ENCODE measurements around the gene FADS6. TPM values are rescaled to one million over a fixed set of nuclear protein-coding genes. Genes with fewer than 3 reads are reported as not detected.

Gene FADS6
- total RNA-seq, 1 donor from 2014 or later: 0.85 TPM

DNA sequence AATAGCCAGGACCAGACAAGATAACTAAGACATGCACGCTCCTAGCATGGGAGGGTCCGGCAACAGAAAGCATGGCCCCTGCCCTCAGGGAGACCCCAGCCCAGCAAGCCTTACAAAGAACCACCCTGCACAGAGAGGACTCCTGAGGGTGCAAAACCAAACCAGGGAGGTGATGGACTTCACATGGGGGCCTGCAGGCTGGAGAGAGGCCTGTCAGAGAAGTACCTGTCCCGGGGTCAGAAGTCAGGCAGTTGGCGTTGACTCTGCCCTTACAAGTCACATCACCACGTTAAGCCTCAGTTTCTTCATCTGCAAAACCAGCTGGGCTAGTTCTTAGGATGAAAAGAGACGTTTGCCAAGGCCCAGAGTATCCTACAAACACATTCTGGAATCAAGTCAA lies 35.4 kb upstream of the FADS6 start:
- no peaks in the 10 kb centered on the region for H3K9me3 Mint-ChIP-seq
- no peak for DNase-seq (ENCODE audit: low spot score in 2 of 2, unreplicated experiment in 2 of 2)
- no peak overlapping the region for H3K4me3 Mint-ChIP-seq
- peaks cover 6% of the 10 kb centered on the region for H3K4me1 Mint-ChIP-seq
- TF ChIP-seq, protein P1, sequence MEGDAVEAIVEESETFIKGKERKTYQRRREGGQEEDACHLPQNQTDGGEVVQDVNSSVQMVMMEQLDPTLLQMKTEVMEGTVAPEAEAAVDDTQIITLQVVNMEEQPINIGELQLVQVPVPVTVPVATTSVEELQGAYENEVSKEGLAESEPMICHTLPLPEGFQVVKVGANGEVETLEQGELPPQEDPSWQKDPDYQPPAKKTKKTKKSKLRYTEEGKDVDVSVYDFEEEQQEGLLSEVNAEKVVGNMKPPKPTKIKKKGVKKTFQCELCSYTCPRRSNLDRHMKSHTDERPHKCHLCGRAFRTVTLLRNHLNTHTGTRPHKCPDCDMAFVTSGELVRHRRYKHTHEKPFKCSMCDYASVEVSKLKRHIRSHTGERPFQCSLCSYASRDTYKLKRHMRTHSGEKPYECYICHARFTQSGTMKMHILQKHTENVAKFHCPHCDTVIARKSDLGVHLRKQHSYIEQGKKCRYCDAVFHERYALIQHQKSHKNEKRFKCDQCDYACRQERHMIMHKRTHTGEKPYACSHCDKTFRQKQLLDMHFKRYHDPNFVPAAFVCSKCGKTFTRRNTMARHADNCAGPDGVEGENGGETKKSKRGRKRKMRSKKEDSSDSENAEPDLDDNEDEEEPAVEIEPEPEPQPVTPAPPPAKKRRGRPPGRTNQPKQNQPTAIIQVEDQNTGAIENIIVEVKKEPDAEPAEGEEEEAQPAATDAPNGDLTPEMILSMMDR (IDR thresholded peaks at IDR 0.05; ENCODE audit: unreplicated experiment): no peak
- no peaks in the 10 kb centered on the region for H3K36me3 Mint-ChIP-seq
- no peak overlapping the region for H3K27ac Mint-ChIP-seq
- peaks cover 96% of the 10 kb centered on the region for H3K27me3 Mint-ChIP-seq (ENCODE audit: low read depth)

DNA sequence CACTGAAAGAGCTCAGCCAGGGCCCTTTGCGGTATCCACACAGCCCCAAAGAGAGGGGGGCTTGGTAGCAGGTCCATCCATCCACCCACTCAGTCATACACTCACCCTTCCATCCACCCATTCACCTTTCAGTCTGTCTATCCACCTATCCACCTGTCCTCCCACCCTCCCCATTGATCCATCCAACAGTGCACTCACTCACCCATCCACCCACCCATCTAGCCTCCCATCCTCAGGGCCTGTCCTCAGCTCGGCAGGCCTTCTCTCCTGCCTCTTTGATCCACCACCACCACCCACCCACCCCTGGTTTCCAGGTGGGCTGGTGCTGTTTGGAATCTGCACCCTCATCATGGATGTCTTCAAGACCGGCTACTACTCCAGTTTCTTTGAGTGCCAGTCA lies 31.8 kb upstream of the FADS6 start:
- H3K27ac Mint-ChIP-seq: no peak overlapping the region
- TF ChIP-seq, protein P1 (IDR thresholded peaks at IDR 0.05; ENCODE audit: unreplicated experiment): no peak
- no peaks in the 10 kb centered on the region for H3K9me3 Mint-ChIP-seq
- no peak for DNase-seq (ENCODE audit: low spot score in 2 of 2, unreplicated experiment in 2 of 2)
- H3K4me3 Mint-ChIP-seq: no peak overlapping the region
- no peaks in the 10 kb centered on the region for H3K36me3 Mint-ChIP-seq
- peaks cover 74% of the 10 kb centered on the region for H3K27me3 Mint-ChIP-seq (ENCODE audit: low read depth)
- H3K4me1 Mint-ChIP-seq: peaks cover 27% of the 10 kb centered on the region

DNA sequence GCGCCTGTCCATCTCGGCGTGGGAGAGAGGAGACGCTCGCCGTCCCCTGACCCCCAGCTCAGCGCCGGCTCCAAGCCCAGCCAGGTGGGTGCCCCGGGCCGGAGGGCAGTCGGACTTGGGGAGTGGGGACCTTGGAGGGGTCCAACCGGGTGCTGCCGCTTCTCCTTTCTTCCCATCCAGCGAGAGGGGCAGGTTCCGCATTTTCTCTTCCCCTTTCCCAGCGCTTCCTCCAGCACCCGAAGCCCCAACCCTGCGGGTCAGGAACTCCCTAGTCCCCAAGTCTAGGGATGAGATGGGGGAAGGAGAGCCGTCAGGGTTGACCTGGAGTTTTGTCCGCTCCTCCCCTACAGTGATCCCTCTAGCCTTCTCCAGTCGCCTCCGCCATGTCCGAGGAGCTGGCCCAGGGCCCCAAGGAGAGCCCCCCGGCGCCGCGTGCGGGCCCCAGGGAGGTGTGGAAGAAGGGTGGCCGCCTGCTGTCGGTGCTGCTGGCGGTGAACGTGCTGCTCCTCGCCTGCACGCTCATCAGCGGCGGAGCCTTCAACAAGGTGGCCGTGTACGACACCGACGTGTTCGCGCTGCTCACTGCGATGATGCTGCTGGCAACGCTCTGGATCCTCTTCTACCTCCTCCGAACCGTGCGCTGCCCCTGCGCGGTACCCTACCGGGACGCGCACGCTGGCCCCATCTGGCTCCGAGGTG lies 31.0 kb upstream of the FADS6 start, which contains the start of gene OTOP2:
OTOP2 (plus strand) TSS at position 24 of the 699 bp plus-strand sequence; CDS start at position 384, 360 bp downstream.
- no peak for DNase-seq (ENCODE audit: low spot score in 2 of 2, unreplicated experiment in 2 of 2)
- no peaks in the 10 kb centered on the region for H3K36me3 Mint-ChIP-seq
- H3K4me3 Mint-ChIP-seq: peak within 1 kb of the TSS; percentile 67
- H3K4me1 Mint-ChIP-seq: peaks cover 27% of the 10 kb centered on the region
- H3K27me3 Mint-ChIP-seq (ENCODE audit: low read depth): peaks cover 68% of the 10 kb centered on the region
- TF ChIP-seq, protein P1 (IDR thresholded peaks at IDR 0.05; ENCODE audit: unreplicated experiment): no peak
- H3K9me3 Mint-ChIP-seq: no peaks in the 10 kb centered on the region
- H3K27ac Mint-ChIP-seq: no peak within 1 kb of the TSS

DNA sequence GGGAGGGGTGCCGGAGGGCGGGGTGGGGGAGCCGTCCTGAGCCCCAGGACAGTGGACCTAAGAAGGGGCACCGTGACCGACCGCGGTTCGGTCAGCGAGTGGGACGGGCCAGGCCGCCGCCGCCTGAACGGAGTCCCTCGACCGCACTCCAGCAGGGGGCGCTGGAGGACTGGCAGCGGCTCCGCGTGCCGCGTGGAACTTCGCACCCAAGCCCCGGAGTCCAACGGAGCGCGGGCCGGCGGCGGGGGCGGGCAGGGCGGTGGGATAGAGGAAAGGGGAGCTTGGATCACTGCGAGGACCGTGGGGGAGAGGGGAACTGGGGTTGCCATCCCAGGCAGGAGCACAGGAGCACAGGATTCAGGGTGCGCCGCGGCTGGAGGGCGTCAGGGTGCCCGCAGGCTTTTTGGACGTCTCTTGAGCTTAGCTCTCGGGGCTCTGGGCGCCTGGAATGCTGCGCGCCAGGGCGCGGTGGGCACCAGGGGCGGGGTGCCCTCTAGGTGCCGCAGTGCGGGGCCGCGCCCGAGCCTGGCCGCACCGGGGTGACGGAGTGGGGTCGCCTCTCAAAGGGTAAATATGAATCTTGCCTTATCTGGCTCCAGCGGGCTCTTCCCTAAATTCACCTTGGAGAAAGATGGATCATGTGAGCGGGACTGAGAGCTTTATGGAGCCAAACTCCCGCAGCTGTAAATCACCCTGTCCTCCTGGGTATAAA lies 30.3 kb upstream of the FADS6 start:
- peaks cover 62% of the 10 kb centered on the region for H3K27me3 Mint-ChIP-seq (ENCODE audit: low read depth)
- DNase-seq (ENCODE audit: low spot score in 2 of 2, unreplicated experiment in 2 of 2): peak; percentile 66 to 80
- peaks cover 27% of the 10 kb centered on the region for H3K4me1 Mint-ChIP-seq

DNA sequence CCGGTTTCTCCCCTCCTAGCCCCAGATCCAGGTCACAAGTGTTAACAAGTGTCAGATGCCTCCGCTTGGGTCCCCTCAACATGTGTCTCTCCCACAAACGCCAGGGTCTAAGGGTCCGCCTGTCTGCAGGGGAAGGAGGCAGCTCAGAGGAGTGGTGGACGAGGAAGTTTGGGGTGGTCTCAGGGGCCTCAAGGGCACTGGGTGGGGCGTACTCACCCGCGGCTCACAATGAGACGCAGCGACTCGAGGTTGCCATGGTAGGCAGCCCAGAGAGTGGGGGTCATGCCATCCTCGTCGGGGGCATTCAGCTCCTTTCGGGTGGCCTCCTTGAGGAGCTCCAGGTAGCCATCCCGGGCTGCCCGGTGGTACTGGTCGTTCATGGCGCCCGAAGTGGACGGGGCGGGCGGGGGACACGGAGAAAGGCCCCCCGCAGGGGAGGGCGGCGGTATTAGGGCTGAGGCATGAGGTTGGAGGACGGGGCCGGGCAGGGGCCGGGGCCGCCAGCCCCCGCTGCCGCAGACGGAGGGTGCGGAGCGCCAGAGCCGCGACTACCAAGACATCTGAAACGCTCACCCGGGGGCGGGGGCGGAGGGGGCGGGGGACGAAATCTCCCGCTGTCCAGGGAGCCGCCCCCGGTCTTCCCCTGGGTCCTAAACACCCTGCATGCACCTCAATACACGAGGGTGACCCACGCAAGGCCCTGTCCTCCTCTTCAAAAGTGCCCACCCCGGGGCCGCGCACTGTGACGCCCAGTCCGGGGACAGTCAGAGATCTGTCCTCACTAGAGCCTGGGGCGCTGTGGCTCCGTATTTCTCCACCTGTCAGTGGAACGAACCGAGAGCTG lies 29.5 kb upstream of the FADS6 start, which contains the start of gene USH1G:
USH1G (minus strand) TSS at position 562 of the 844 bp plus-strand sequence; CDS start at position 380, 182 bp downstream.
- DNase-seq (ENCODE audit: low spot score in 2 of 2, unreplicated experiment in 2 of 2): no peak
- Mint-ChIP-seq H3K4me1 (peaks cover 27% of the 10 kb centered on the region), H3K27ac (no peak within 1 kb of the TSS), H3K27me3 (ENCODE audit: low read depth) (peaks cover 54% of the 10 kb centered on the region), H3K9me3 (no peaks in the 10 kb centered on the region), H3K4me3 (peak within 1 kb of the TSS; percentile 67), H3K36me3 (no peaks in the 10 kb centered on the region)
- TF ChIP-seq, protein P1 (IDR thresholded peaks at IDR 0.05; ENCODE audit: unreplicated experiment): no peak

More for the DNA sequence above, 30.3 kb upstream of the FADS6 start:
- no peak overlapping the region for H3K27ac Mint-ChIP-seq
- peak overlapping the region; percentile 67 for H3K4me3 Mint-ChIP-seq
- no peaks in the 10 kb centered on the region for H3K36me3 Mint-ChIP-seq
- H3K9me3 Mint-ChIP-seq: no peaks in the 10 kb centered on the region
- TF ChIP-seq, protein P1 (IDR thresholded peaks at IDR 0.05; ENCODE audit: unreplicated experiment): peak; percentile 92
